Activated gamma-delta T cell treated with anti-CD3 and anti-CD28 coated beads, Interleukin-2, amount 50 U/mL, for 16 hours (primary cell): Measurements from ENCODE around the gene TRIM47.

Source experiments
- DNase-seq: peaks from one replicate; pipeline ENCODE4 v3.0.0-alpha.2; 2020; ENCODE audit warnings: low read depth

The TRIM47 gene

DNA sequence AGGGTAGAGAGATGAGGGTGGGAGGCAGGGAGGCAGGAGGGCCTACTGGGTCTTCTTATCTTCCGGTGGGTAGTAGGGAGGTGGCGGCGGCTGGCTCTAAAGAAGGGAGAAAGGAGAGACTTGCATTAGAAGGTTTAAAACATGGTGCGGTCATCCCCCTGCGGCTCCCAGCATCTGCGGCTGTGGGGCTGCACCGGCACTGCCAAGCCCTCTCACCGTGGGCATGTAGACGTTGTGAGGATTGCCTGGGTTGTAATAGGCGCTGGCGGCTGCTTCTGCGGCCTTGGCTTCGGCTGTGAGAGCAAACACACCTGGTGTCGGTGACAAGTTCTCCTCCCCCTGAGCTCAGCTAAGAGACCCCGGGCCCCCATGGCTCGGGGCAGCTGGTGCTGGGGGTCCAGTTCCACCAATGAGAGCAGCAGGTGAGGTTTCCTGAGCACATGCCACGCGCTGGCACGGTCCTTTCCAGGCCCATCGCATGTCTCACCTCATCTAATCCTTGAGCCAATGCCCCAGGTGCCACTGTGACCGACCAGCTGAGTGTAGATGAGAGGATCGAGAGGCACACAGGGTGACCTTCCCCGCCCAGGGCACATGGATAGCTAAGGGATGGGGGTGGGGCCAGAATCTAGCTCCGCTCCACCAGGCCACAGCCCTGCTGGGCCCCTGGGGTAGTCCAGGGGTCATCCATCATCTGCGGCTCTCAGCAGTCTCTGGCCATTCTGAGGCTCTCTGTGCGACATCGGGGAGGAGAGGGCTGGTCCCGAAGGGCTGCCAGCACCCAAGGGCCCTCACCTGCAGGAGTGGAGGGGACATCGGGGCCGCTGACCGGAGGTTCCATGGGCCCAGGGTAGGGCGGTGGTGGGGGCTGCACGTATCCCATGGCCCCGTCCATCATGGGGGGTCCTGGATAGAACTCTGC, 31.4 kb downstream of the TRIM47 start:
- no peak for DNase-seq

DNA sequence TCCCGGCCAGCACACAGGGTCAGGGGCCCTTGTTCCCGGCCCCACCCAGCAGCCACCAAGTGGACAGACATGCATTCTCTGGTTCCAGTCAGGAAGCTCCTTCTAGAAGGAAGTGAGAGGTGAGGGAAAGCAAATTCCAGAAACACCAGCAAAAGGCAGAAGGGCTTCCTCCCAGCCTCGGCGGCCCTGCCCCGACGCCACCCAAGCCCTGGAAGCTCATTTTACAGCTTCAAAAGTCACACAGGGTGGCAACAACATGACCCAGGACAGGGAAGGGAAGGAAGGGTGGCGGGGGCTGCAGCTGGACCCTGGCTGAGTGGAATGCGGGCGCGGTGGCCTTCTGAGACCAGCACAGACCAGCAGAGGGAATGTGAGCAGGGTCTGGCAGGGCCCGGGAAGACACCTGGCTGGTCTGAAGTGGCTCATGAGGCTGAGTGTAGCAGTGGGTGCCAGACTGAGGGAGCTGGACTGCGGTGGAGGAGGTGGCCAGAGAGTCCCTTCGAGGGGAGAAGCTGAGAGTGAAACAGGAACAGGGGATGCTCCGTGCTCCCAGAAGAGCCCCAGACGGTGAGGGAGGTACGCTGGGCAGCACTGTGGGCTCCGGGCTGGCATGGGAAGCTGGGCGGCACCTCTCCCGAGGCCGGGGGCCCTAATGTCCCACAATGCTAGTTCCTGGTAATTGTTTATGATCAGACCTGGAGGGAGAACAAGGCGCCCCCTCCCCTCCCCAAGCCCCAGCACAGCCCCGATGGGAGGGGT, 32.3 kb downstream of the TRIM47 start:
- DNase-seq, result no peak

DNA sequence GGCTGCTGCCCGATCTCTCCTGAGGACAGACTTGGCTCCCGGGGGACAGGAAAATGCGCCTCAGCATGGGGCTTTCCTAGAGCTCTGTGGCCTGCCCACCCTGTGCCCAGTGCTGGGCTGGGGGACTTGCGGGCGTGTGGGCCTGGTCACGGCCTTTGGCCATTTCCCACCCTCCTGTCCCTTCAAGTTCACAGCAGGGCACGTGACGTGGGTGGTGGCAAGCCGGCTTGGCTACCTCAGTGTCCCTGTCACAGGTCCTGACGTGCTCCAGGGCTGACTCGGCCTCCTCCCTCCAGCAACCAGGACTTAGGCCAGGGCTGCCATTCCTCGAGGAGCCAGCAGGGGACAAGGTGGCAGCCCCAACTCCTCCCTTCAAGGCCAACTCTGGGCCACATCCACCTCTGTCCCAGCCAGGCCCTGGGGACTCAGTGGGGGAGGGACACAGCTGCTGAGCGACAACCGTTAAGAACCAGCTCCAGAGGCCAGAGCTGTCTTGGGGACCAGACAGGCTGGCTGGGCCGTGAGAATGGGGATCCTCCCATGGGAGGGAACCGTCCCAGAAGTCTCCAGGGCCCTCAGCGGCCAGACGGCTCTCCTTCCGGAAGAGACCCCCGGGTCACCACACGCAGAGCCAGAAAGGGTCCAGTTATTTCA, 33.2 kb downstream of the TRIM47 start:
- peak; percentile 39 for DNase-seq

DNA sequence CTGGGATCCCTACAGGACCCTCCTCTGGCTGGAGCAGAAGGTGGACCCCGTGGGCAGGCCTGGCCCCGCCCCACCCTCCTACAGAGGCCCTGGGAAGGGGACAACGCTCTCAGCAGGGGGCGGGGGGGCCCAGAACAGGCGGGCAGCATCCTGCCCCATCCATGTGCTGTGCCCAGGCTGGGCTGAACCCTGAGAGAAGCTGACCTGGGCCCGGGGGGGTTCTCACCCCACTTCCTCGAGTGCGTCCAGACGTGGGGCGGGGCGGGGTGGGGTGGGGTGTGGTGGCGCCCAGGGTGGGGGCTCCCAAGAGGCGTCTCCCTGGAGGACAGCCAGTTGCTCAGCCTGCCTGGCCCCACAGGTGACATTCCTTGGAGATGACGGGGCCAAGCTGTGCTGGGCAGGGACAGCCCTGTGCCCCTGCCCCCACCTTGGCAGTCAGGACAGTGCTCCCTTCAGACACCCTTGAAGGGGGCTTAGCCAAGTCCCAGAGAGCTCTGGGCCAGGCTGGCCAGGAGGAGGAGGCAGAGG, 33.8 kb downstream of the TRIM47 start:
- no peak for DNase-seq

DNA sequence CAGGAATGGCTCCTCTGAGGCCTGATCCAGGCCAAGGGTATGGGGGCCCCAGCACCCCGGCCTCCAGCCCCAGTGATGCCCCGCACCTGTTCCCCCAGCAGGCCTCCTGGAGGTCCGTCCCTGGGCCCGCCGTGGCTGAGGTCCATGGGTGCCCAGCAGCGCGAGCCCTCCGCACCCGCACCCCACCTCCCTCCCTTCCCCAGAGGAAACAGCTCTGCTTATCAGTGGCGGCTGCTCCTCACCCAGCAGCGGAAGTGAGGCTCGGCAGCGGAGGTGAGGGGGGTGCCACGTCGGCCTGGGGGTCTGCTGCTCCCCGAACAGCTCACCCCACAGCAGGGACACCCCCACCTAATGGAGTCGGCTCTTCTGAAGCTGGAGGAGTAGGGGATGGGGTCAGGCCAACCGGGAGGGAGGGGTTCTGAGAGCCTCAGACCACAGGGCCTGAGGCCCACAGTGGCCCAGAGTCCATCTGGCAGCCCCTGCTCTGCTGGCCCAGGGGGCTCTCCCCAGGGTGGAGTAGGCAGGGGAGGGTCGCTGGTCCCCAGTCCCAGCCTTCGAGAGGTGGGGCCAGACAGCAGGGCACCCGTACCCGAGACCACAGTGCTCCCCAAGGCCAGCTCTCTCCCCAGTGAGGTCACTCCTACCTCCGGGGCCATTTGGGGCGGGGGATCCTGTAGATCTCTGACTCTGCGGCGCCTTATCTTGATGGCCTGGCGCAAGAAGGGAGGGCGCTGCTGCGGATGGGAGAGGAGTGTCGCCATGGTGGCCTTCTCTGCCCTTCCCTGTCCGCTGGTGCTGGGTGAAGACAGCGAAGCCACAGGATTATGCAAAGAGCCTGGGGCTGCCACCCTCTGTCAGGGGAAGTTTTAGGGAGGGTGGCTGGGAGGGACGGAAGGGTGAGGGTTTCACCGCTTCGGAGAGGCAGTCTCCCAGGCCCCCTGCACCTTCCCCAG, 34.5 kb downstream of the TRIM47 start, which contains the start of gene UNC13D:
Gene UNC13D, minus strand, starts transcription at position 828 of the 953 bp plus-strand sequence. Its CDS starts 67 bp downstream, at position 761.
- DNase-seq, result peak; percentile 51

DNA sequence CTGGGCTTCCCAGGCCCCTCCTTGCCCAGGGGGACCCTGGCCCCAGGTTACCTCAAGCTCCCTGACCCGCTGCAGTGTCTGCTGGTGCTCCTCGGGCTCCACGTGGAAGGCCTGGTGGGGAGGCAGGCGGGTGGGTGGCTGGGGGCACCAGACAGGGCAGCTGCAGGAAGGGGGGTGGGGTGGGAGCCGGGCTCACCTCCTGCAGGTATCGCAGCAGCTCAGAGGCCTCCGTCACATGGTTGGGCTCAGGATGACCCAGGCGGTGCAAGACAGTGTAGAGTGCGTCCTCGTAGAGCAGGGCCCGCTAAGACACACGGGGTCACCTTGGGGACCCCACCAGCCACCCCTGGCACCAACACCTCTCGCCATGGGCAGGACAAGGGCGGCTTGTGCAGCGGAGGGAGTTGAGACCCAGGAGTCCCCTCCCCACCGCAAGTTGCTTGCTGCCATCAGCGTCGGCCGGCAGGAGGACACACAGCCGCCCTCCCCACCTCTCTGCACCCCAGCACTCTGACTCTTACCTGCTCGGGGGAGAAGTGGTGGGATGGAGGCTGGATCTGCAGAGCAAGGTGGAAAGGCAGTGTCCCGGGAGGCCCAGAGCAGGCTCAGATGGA, 35.3 kb downstream of the TRIM47 start:
- DNase-seq, result no peak

DNA sequence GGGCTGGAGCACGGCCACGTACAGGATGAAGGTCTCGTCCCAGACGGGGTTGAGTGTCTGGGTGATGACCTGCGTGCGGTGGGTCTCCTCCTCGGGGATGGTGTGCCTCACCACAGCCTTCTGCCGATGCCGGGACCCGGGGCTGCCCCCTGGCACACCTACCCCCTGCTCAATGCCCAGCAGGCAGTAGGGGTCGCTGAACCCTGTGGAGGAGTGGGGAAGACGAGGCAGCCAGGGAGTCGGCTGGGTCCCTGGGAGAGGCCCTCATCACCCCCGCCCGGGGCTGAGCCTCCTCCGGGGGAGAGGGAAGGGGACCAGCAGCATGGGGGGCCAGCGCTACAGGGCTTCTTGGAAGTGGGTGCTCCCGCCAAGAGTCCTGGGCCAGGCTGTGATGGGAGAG, 36.0 kb downstream of the TRIM47 start:
- no peak for DNase-seq

DNA sequence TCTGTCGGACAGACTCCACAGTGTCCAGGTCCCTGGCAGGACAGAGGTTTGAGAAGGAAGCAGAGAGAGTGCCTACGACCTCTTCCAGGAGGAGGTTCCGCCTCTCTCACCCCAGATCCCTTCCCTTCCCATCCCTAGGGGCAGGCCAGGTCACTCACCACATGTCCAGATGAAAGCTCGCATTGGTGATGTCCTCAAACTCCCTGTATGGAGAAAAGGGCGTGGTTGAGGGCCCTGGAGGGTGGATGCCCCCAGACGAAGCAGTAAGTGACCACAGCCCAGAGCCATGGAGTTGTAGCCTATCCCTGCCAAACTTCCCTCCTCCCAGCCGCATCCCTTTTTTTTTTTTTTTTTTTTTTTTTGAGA, 37.6 kb downstream of the TRIM47 start:
- no peak for DNase-seq

DNA sequence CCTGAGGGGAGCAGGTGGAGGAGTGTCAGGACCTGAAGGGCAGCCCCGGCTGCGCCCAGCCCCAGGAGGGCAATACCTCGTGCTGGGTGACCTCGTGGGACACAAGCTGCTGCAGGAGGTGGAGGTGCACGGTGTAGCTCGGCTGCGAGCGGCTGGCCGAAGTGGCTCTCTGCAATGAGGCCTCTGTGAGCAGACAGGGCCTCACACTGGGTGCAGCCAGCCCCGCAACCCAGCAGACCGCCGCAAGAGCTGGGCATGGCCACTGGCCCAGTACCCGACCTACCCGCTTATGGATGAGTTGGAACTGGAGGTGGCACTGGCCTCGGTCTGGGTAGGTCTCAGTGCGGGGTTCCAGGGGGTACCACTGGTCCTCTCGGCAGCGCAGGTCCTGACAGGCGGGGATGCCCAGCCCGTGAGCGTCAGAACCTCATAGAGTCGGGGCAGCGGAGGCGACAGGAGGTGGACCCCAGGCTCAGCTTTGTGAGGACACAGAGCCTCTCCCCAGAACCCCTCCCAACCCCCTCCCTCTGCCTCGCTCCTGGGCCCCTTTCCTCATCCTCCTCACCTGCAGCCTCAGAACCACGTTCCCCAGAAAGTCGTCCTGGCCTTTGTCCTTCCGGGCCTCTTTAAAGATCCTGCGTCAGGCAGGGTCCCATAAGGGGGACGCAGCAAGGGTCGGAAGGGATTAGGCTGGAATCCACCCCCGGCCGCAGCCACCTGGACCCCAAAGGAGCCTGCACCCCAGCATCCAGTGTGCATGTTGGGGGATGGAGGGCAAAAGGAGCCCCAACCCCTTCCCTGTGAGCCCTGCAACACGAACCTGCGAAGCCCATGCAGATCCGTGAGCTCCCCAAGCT, 38.2 kb downstream of the TRIM47 start:
- no peak for DNase-seq

DNA sequence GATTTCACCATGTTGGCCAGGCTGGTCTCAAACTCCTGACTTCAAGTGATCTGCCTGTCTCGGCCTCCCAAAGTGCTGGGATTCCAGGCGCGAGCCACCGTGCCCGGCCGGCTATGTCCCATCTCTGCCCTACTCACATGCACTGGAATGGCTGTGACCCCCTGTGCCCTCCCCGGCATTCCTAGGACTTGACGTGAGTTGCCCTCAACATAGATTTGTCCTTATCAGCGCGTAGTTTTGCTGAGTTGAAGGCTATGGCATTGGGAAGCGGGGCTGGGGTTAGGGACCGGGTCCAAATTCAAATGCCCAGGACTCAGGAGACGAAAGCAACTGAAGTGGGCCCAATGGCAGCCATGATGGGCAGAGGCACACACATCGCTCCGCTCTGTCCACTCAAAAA, 40.0 kb downstream of the TRIM47 start:
- DNase-seq, result no peak

DNA sequence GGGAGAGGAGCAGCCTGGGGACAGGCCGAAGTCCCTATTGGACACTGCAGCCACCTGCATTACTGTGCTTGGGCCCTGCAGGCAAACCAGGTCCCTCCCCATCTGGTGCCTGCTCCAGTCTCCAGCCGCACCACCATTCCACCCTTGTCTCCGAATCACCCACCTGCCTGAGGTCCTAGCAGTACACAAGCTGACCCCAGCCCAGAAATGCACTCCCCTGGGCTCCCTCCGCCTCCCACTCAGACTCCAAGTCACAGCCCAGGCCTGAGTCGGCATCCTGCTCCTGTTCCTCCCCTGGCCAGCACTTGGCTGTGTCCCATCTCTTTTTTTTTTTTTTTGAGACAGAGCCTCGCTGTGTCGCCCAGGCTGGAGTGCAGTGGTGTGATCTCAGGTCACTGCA, 40.5 kb downstream of the TRIM47 start:
- DNase-seq, result no peak

DNA sequence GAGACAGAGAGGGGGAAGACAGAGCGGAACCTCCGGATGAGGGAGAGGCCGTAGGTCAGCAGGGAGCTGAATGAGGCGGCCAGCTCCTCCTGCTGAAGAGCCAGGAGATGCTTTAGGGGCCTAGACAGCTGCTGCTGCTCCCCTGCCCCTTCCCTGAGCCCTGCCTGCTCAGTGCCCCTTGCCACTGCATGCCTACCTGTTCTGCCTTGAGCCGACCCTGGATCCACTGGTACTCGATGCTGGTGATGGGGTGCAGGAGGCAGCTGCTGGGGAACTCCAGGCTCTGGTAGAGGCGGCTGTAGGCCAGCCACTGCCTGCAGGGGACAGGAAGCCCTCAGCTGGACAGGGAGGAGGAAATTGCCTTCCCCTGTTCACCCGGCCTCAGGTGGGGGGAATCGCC, 41.8 kb downstream of the TRIM47 start:
- DNase-seq, result no peak

DNA sequence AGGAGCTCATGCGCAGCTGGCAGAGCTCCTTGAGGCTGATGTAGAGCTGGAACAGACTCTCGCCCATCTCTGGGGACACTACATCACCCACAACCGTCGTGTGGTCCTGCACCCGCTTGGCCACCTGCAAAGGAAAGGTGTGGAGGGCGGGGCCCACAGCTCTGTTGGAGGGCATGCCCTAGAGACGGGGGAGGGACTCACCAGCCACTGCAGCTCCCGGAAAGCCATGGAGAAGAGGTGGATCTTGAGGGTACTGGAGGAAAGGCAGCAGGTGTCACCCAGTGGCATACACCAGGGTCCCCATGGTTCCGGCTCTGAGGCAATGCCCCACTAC, 42.8 kb downstream of the TRIM47 start:
- DNase-seq, result no peak

DNA sequence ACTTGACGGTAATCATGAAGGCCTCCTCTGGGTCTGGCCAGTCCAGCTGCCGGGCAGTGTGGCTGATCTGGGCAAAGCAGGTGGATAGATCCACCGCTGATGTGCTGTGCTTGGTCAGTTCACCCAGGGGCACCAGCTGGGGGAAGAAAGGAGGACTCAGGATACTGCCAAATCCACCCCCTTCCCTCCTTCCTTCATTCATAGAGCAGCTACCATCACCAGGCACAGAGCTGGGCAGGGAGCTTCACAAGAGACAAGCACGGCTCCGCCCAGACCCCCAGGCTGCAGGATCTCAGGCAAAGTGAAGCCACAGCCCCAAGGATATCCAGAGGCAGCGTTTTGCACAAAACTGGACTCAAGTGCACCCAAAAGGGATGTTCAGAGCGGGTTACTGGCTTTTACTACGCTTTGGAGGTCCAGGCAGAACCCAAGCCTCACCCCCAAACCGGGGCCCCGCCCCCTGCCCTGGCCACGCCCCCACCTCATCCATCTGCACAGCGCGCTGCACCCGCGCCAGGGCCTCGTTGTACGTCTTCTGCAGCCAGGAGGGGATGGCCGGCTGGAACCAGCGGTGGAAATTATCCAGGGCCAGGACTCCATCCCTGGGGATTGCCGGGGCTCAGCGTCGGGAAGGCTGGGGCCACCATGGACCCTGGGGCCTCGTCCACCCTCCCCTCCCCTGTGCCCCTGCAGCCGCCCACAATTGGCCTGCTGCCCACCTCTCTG, 43.3 kb downstream of the TRIM47 start:
- DNase-seq, result no peak

DNA sequence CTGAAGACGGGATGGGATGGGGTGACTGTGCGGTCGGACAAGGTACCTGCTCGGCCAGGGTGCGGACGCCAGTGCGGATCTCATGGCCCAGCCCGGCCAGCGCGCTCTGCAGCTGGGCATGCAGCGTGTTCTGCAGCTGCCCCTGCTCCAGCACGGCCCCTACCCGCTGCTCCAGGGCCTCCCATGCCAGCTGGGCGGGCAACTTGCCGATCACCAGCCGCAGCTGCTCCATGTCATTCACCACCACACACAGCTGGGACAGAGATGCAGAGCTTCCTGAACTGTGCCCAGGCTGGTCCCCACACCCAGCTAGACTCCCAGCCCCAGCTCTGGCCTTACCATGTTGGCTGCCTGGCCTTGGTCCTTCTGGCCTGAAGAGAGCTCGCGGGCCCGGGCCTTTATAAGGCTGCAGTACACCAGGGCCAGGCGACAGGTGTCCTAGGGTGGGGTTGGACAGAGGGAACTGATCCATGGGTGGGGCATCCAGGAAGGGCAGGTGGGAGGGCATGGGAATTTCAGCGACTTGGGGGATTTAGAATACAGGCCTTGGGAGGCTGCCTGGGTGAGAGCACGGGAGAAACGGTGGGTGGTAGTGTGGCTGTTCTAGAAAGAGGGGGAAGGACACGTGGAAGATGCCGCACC, 44.0 kb downstream of the TRIM47 start:
- no peak for DNase-seq

DNA sequence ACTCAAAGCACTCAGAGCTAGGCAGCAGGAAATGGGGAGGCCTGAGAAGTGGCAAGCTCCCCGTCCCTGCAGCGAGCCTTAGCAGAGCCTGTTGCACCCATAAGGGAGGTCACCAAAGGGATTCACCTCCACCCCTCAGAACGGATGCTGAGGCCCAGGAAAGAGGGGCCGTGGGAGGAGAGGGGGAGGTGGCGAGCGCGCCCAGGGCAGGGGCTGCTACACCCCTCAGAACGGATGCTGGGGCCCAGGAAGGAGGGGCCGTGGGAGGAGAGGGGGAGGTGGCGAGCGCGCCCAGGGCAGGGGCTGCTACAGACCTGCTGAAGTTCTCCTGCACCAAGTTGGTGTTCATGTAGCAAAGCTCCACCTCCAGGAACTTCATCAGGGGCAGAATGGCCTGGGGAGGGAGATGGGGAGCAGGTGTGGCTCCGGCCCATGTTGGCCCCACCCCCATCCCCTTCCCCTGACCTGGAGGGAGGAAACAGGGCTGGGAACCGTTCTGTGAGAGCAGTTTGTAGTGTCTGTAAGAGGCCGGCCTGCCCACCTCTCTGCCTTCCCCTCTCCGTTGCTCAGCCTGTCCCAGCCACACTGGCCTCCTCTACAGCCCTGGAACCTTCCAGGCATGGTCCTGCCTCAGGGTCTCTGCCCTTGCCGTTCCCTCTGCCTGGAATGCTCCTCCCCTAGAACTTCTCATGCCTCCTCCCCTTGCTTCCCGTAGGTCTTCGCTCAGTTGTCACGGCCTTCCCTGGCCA, 45.6 kb downstream of the TRIM47 start:
- peak; percentile 18 for DNase-seq

DNA sequence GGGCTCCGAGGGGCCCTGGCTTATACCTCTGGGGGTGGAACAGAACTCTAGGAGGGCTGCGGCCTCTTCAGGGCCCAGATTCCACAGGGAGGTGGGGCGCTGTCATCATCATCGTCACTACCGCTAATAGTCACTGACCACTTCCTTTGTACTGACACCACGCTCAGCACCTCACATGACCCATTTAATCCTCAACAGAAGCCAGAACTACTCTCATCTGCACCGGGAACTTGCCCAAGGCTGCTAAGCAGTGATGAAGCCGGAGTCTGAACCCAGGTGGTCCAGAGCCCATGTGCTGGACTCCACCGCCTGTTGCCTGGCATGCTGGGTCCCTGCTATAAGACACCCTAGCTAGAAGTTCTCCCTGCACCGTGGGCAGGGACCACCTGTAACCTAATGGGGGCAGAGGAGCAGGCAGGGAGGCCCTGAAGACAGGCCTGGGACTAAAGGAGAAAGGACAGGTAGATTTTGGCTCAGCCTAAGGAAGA, 46.2 kb downstream of the TRIM47 start:
- peak; percentile 18 for DNase-seq

DNA sequence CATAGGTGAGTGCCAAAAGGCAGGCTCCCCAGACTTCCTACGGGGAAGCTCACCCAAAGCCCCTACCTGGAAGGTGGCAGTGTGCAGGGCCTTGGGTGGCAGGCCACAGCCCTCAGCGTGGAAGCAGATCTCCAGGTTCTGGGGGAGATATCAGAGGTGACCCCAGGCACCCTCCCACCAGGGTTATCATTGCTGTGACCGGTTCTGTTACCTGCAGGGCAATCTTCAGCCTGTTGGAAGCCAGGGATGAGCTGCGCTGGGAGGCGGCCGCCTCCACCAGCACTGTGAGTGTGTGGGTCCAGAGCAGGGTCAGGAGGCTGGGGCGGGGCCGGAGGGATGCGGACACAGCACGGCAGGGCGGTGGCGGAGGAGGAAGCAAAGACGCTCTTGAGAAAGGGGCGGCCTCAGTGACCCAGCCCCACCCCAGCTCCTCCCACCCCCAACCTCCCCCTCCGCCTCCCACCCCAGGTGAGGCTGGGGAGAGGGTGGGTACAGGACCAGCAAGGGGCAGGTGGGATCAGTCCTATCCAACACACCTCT, 47.3 kb downstream of the TRIM47 start:
- no peak for DNase-seq
